ENCODE data around the gene DISC1.
"Not testable (repeated sequence)": the region's sequence is repeated elsewhere in the genome, so short reads cannot be mapped to it uniquely, and the experiment has no call there.

The DISC1 gene

GRCh38 chr1:231626535-231626950 is at the start of gene DISC1:
DISC1 (plus strand) TSS chr1:231626790; CDS start chr1:231626868, 78 bp downstream.
- peak; percentile 56 for DNase-seq

GRCh38 chr1:231576804-231577718 is 49.5 kb upstream of the DISC1 start:
- DNase-seq = no peak

GRCh38 chr1:231580874-231581273 is 45.7 kb upstream of the DISC1 start:
- DNase-seq = no peak

DNA sequence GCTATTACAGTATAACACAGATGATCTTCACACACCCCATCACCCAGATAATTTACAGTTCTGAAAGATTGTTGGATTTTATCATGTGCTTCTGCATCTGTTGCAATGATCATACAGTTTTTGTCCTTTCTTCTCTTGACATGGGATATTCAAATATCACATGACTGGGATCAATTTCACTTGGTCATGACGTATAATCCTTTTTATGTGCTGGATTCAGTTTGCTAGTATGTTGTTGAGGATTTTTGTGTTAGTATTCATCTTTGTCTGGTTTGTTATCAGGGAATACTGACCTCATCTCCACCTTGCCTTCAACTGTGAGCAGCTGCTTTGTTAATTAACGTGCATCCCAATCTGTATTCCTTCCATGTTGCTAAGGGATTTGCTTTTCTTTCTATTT is 44.7 kb upstream of the DISC1 start:
- no peak for DNase-seq

DNA sequence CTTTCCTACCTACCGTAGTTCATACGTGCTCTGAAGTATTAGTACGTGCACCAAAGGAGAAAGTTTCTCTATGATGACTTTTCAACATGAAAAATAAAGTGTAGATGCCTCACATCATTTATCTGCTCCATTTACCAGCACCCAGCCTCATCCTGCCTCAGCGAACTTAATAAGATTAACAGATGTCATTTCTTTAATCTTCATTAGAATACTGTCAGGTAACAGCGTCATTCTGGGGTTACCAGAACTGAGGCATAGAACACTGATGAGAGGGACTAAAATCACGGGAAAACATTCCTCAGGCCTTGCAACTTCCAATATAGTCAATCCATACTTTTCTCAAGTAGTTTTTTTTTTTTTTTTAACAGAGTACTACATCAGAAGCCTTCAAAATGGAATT is 43.2 kb upstream of the DISC1 start:
- no peak for DNase-seq

DNA sequence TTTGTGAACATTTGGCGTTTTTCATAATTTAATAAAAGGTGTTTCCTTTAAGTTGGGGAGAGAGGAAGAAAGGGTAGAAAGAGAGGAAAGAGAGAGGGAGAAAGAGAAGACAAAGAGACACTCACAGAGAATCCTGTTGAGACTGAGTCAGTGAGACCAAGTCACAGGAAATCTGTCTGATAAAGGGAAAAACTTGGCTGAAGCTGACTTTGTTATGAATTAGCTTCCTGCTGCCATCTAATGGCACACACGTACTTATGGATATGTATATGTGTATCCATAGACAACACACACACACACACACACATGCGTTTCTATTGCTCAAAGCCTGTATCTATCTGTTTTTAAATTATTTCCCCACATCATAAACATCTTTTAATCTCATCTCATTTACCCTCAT is 42.5 kb upstream of the DISC1 start:
- DNase-seq = no peak

GRCh38 chr1:231584921-231585320 is 41.7 kb upstream of the DISC1 start:
- no peak for DNase-seq

DNA sequence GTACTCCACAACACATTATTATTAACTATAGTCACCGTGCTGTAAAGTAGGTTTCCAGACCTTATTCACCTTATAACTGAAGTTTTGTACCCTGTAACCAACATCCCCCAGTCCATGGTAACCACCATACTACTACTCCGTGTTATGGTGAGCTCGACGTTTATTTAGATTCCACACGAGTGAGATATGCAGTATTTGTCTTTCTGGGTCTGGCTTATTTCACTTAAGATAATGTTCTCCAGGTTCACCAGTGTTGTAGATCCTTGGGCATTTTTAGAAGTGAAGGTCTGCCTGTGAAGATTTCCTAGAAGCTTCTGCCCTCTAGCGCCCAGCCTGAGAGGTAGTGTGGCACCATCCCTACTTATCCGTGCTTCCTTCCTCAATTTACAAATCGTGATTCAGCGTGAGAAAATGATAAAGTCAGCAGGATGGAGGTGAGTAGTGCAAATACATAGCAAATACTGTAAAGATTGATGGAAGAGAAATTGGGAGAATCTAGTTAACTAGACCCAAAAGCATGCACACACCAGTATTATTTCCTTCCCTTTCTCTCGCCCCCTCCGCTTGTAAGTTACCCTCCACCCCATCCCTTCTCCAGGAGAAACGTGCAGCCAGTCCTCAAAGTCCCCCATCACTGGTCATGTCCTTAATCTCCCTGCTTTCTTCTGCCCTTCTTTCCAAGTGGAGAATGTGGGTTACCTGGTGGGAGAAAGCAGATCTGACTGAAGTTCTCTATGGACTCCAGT is 36.0 kb upstream of the DISC1 start:
- DNase-seq = peak; percentile 27

DNA sequence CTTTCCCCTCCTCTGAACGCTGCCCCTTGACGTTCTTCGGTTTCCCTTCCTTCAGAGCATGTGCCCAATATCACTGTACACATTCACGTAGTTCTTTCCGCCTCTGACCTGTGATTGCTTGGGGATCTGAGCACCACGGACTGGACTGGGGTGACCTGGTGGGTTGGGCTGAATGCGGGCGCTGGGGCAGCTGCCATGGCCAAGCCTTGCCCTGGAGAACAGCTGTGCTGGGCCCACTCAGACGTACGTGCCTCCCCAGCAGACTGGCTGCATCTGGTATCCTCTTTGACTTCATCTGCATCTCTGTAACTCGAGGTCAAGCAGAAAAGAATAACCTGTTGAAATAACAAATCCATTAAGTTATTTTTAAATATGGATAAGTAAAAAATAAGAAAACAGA is 35.1 kb upstream of the DISC1 start:
- DNase-seq = no peak

GRCh38 chr1:231592809-231593208 is 33.8 kb upstream of the DISC1 start:
- no peak for DNase-seq

DNA sequence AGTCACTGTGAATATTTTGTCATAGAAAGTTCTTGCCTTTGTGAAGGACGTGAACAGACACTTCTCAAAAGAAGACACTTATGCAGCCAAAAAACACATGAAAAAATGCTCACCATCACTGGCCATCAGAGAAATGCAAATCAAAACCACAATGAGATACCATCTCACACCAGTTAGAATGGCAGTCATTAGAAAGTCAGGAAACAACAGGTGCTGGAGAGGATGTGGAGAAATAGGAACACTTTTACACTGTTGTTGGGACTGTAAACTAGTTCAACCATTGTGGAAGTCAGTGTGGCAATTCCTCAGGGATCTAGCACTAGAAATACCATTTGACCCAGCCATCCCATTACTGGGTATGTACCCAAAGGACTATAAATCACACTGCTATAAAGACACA is 33.3 kb upstream of the DISC1 start:
- DNase-seq = not testable (repeated sequence)

GRCh38 chr1:231594123-231594522 is 32.5 kb upstream of the DISC1 start:
- DNase-seq = no peak

DNA sequence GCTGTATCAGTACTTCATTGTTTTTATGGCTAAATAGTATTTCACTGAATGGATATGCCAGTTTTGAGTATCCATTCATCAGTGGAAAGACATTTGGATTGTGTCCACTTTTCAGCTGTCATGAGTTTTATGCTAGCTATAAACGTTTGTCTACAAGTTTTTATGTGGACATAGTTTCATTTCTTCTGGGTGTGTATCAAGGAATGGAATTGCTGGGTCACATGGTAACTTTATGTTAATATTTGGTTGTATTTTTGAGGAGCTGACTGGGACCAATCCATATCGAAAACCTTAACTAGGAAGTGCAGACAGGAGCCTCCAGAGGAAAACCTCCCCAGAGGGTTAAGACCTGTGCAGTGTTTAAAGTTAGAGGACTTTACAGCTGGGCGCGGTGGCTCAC is 31.8 kb upstream of the DISC1 start:
- no peak for DNase-seq

- no peak for DNase-seq
Measured at GRCh38 chr1:231596337-231596791, 30.2 kb upstream of the DISC1 start.

GRCh38 chr1:231597971-231598370 is 28.6 kb upstream of the DISC1 start:
- no peak for DNase-seq

DNA sequence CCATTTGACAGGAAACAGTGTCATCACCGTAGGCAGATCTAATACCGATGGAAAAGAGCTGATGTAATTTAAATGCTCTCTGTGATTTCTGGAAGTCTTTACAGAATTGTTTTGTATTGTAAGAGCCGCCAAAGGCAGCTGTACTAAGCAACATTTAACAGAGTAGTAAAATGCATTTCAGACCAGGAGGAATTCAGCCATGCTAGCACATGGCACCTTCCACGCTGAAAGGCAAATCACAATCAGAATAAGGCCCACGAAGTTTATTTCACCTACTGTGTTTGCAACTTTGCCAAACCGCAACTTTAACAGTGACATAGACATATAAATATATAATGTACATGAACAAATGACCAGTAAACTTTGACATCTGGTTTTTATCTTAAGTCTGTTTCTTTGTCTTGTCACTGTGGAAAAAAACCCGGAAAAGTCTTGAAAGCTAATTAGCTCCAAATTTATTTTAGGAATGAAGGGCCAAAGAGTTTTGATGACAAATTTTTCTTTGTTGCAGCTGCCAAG is 26.1 kb upstream of the DISC1 start:
- no peak for DNase-seq

GRCh38 chr1:231601824-231602672 is 24.5 kb upstream of the DISC1 start:
- no peak for DNase-seq

DNA sequence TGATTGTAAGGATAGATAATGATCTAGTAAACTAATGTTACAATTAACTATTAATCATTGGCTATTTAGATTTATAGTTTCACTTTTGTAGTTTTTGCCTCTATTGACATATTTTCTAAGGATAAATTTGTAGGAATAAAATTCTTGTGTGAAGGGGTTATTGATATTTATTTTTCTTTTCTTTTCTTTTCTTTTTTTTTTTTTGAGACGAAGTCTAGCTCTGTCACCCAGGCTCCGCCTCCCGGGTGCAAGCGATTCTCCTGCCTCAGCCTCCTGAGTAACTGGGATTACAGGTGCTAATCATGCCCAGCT is 24.0 kb upstream of the DISC1 start:
- DNase-seq = no peak

GRCh38 chr1:231603598-231604275 is 22.9 kb upstream of the DISC1 start:
- DNase-seq = no peak

DNA sequence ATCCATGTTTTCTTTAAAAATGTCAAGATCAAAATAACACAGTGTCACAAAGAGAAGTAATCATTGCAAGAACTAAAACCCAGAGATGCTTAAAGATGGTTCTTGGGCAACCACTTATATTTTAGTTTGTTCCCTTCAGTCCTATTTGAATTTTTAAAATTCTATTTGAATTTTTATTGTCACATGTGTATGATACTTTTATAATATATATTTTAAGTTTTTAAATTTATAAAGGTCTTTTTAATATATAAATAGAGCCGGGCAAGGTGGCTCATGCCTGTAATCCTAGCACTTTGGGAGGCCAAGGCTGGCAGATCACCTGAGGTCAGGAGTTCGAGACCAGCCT is 22.3 kb upstream of the DISC1 start:
- no peak for DNase-seq

- DNase-seq = no peak
Measured at GRCh38 chr1:231605149-231606100, 21.2 kb upstream of the DISC1 start.

Data from stimulated activated CD4-positive, alpha-beta T cell treated with anti-CD3 and anti-CD28 coated beads, Interleukin-1b, Interleukin-23, amount 100 ng/mL, for 48 hours (primary cell).